ENCODE measurements around the gene CALML6.

The CALML6 gene

GRCh38 chr1:1875932-1876331 is 39.1 kb upstream of the CALML6 start:
- DNase-seq (ENCODE audit: low read depth) = no peak
- H3K4me3 ChIP-seq (ENCODE audit: low read length) = no peak overlapping the region
- TF ChIP-seq CTCF (conservative IDR thresholded peaks at IDR 0.05; ENCODE audit: low read length) = no peak

GRCh38 chr1:1876335-1876930 is 38.6 kb upstream of the CALML6 start:
- no peak for TF ChIP-seq CTCF (conservative IDR thresholded peaks at IDR 0.05; ENCODE audit: low read length)
- peak; percentile 62 for DNase-seq (ENCODE audit: low read depth)

GRCh38 chr1:1877865-1878436 is 37.1 kb upstream of the CALML6 start:
- no peak for DNase-seq (ENCODE audit: low read depth)
- H3K4me3 ChIP-seq (ENCODE audit: low read length) = no peak overlapping the region
- no peak for TF ChIP-seq CTCF (conservative IDR thresholded peaks at IDR 0.05; ENCODE audit: low read length)

More at GRCh38 chr1:1876335-1876930, 38.6 kb upstream of the CALML6 start:
- H3K4me3 ChIP-seq (ENCODE audit: low read length) = no peak overlapping the region

GRCh38 chr1:1879942-1880341 is 35.1 kb upstream of the CALML6 start:
- no peak overlapping the region for H3K4me3 ChIP-seq (ENCODE audit: low read length)
- DNase-seq (ENCODE audit: low read depth) = no peak
- TF ChIP-seq CTCF (conservative IDR thresholded peaks at IDR 0.05; ENCODE audit: low read length) = no peak

- no peak for TF ChIP-seq CTCF (conservative IDR thresholded peaks at IDR 0.05; ENCODE audit: low read length)
- no peak for DNase-seq (ENCODE audit: low read depth)
- no peak overlapping the region for H3K4me3 ChIP-seq (ENCODE audit: low read length)
Measured at GRCh38 chr1:1880617-1881312, 34.3 kb upstream of the CALML6 start.

- no peak overlapping the region for H3K4me3 ChIP-seq (ENCODE audit: low read length)
- no peak for DNase-seq (ENCODE audit: low read depth)
- TF ChIP-seq CTCF (conservative IDR thresholded peaks at IDR 0.05; ENCODE audit: low read length) = no peak
Measured at GRCh38 chr1:1881727-1882126, 33.3 kb upstream of the CALML6 start.

Data from AG10803 (cell line).